WTC11 (cell line): ENCODE results near the gene TAS2R7. TPM values are rescaled to one million over a fixed set of nuclear protein-coding genes. Genes with fewer than 3 reads are reported as not detected.

Experiments
- ATAC-seq: fragments of 200-7000 bp; cut with Tn5 transposase; 2 replicates; pipeline ENCODE4 v1.10.0; 2021; ENCODE audit warnings: mild to moderate bottlenecking, moderate library complexity
- CTCF ChIA-PET: fragments of 300-600 bp; sonication (Branson Sonifier 250); formaldehyde crosslinking; loops from one replicate; lab custom pipeline; 2021; ENCODE audit warnings: antibody characterized with exemption; lab: Charles Lee
- POLR2A ChIA-PET: fragments of 350-600 bp; sonication (Branson Sonifier 250); formaldehyde crosslinking; loops from one replicate; lab custom pipeline; 2021; ENCODE audit warnings: antibody characterized with exemption; lab: Charles Lee
- DNase-seq: peaks from one replicate; pipeline ENCODE4 v3.0.0; 2021; ENCODE audit warnings: low spot score
- H3K27ac Mint-ChIP-seq: 2 replicates; pipeline ENCODE4 v1.8.0; 2021; ENCODE audit warnings: mixed read lengths
- H3K27me3 Mint-ChIP-seq: 2 replicates; pipeline ENCODE4 v1.8.0; 2021; ENCODE audit warnings: low read depth, mild to moderate bottlenecking, moderate library complexity, mixed read lengths
- H3K36me3 Mint-ChIP-seq: 2 replicates; pipeline ENCODE4 v1.8.0; 2021; ENCODE audit warnings: mixed read lengths
- H3K4me1 Mint-ChIP-seq: 2 replicates; pipeline ENCODE4 v1.8.0; 2022; ENCODE audit warnings: mixed read lengths
- H3K4me3 Mint-ChIP-seq: 2 replicates; pipeline ENCODE4 v1.8.0; 2021; ENCODE audit warnings: mild to moderate bottlenecking, moderate library complexity, mixed read lengths
- H3K9me3 Mint-ChIP-seq: 2 replicates; pipeline ENCODE4 v1.8.0; 2021; ENCODE audit warnings: mixed read lengths
- ARID4B ChIP-seq: sonication (generic); formaldehyde crosslinking; IDR thresholded peaks from 2 replicates; pipeline ENCODE4 v1.8.0; 2023; ENCODE audit warnings: missing genetic modification reagents, mild to moderate bottlenecking, borderline replicate concordance
- ATF1 ChIP-seq: sonication (generic); formaldehyde crosslinking; IDR thresholded peaks from 2 replicates; pipeline ENCODE4 v1.8.1; 2023; ENCODE audit warnings: mild to moderate bottlenecking, moderate library complexity, missing genetic modification reagents
- CREB1 ChIP-seq: sonication (generic); formaldehyde crosslinking; IDR thresholded peaks from 2 replicates; pipeline ENCODE4 v1.8.0; 2023; ENCODE audit warnings: mild to moderate bottlenecking, missing genetic modification reagents
- FOXJ3 ChIP-seq: sonication (generic); formaldehyde crosslinking; IDR thresholded peaks from 2 replicates; pipeline ENCODE4 v1.9.0; 2021; ENCODE audit warnings: missing genetic modification reagents, mild to moderate bottlenecking, borderline replicate concordance
- FOXK1 ChIP-seq: sonication (generic); formaldehyde crosslinking; IDR thresholded peaks from 2 replicates; pipeline ENCODE4 v1.8.0; 2022; ENCODE audit warnings: mild to moderate bottlenecking, moderate library complexity, missing genetic modification reagents
- FOXP1 ChIP-seq: sonication (generic); formaldehyde crosslinking; IDR thresholded peaks from 2 replicates; pipeline ENCODE4 v1.8.0; 2022; ENCODE audit warnings: missing genetic modification reagents, mild to moderate bottlenecking, moderate library complexity, borderline replicate concordance
- KAT7 ChIP-seq: sonication (generic); formaldehyde crosslinking; IDR thresholded peaks from 2 replicates; pipeline ENCODE4 v1.8.1; 2023; ENCODE audit warnings: missing genetic modification reagents, mild to moderate bottlenecking, borderline replicate concordance
- NR1H2 ChIP-seq: sonication (generic); formaldehyde crosslinking; IDR thresholded peaks from 2 replicates; pipeline ENCODE4 v1.9.0; 2021; ENCODE audit warnings: mild to moderate bottlenecking, moderate library complexity, missing genetic modification reagents
- NR2C2 ChIP-seq: sonication (generic); formaldehyde crosslinking; IDR thresholded peaks from 2 replicates; pipeline ENCODE4 v1.8.0; 2022; ENCODE audit warnings: mild to moderate bottlenecking, missing genetic modification reagents
- NR3C1 ChIP-seq: sonication (generic); formaldehyde crosslinking; conservative IDR thresholded peaks from 2 replicates; pipeline ENCODE4 v1.8.1; 2023; ENCODE audit warnings: low read depth, mild to moderate bottlenecking, missing genetic modification reagents
- PREB ChIP-seq: sonication (generic); formaldehyde crosslinking; IDR thresholded peaks from 2 replicates; pipeline ENCODE4 v1.8.1; 2022; ENCODE audit warnings: mild to moderate bottlenecking, missing genetic modification reagents, moderate library complexity, borderline replicate concordance
- SMAD4 ChIP-seq: sonication (generic); formaldehyde crosslinking; IDR thresholded peaks from 2 replicates; pipeline ENCODE4 v1.8.0; 2022; ENCODE audit warnings: mild to moderate bottlenecking, missing genetic modification reagents
- SP1 ChIP-seq: sonication (generic); formaldehyde crosslinking; conservative IDR thresholded peaks from 2 replicates; pipeline ENCODE4 v1.8.1; 2022; ENCODE audit warnings: missing genetic modification reagents
- TEAD1 ChIP-seq: sonication (generic); formaldehyde crosslinking; IDR thresholded peaks from 2 replicates; pipeline ENCODE4 v1.8.0; 2022; ENCODE audit warnings: mild to moderate bottlenecking, missing genetic modification reagents
- ZBTB21 ChIP-seq: sonication (generic); formaldehyde crosslinking; IDR thresholded peaks from 2 replicates; pipeline ENCODE4 v1.8.1; 2023; ENCODE audit warnings: mild to moderate bottlenecking, missing genetic modification reagents, borderline replicate concordance
- ZNF121 ChIP-seq: sonication (generic); formaldehyde crosslinking; IDR thresholded peaks from 2 replicates; pipeline ENCODE4 v1.8.0; 2023; ENCODE audit warnings: missing genetic modification reagents
- ZNF138 ChIP-seq: sonication (generic); formaldehyde crosslinking; conservative IDR thresholded peaks from 2 replicates; pipeline ENCODE4 v1.8.1; 2022; ENCODE audit warnings: mild to moderate bottlenecking, moderate library complexity, missing genetic modification reagents
- ZNF263 ChIP-seq: sonication (generic); formaldehyde crosslinking; IDR thresholded peaks from 2 replicates; pipeline ENCODE4 v1.8.1; 2022; ENCODE audit warnings: low read depth, mild to moderate bottlenecking, moderate library complexity, missing genetic modification reagents
- ZNF396 ChIP-seq: fragments of 250-450 bp; sonication (Bioruptor Pico); IDR thresholded peaks from 2 replicates; pipeline ENCODE4 v1.8.0; 2021; ENCODE audit warnings: mild to moderate bottlenecking, moderate library complexity, borderline replicate concordance
- ZNF512 ChIP-seq: sonication (generic); formaldehyde crosslinking; IDR thresholded peaks from 2 replicates; pipeline ENCODE4 v1.8.1; 2022; ENCODE audit warnings: missing genetic modification reagents, borderline replicate concordance
- ZNF532 ChIP-seq: fragments of 250-450 bp; sonication (Bioruptor Pico); IDR thresholded peaks from 2 replicates; pipeline ENCODE4 v1.9.0; 2021; ENCODE audit warnings: mild to moderate bottlenecking, borderline replicate concordance
- total RNA-seq: library from RNA; stranded (reverse); gene quantifications from 3 replicates; pipeline ENCODE4 v1.2.3, GENCODE V29; 2021
- TF ChIP-seq, protein P1 (sequence below): sonication (generic); formaldehyde crosslinking; IDR thresholded peaks from 2 replicates; pipeline ENCODE4 v1.8.1; 2023; ENCODE audit warnings: mild to moderate bottlenecking, moderate library complexity, missing genetic modification reagents
- TF ChIP-seq, protein P2 (sequence below): sonication (generic); formaldehyde crosslinking; conservative IDR thresholded peaks from 2 replicates; pipeline ENCODE4 v1.8.1; 2022; ENCODE audit warnings: mild to moderate bottlenecking, missing genetic modification reagents

The TAS2R7 gene
- total RNA-seq, 1 experiment from 2014 or later = not detected

DNA sequence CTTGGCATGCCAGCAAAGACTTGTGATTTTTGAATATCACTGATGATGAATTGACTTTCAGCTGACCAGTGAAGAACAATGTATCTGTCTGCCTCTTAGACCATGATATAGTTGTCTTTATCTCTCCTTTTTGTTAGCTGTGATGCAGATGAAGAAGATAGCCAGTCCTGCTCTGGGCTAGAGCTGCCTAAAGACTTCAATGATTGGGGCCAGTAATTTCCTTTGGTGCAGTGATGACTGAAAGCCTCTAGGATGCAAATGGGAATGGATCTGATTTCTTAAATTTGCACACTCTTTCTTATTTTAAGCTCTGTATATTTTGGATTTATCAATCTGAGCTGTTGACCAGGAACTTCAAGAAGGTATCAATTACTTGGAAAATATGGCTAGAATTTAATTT lies 7.6 kb upstream of the TAS2R7 start, which contains the start of gene TAS2R9 (continued):
- TF ChIP-seq SP1 (no peak), ZNF396 (CRISPR knock-in tag) (no peak), ZNF263 (CRISPR knock-in tag) (no peak), SMAD4 (CRISPR knock-in tag) (no peak), ATF1 (CRISPR knock-in tag) (no peak), ARID4B (no peak), NR2C2 (CRISPR knock-in tag) (no peak), FOXK1 (CRISPR knock-in tag) (no peak), CREB1 (no peak), ZNF532 (CRISPR knock-in tag) (no peak)
- TF ChIP-seq, protein P1, sequence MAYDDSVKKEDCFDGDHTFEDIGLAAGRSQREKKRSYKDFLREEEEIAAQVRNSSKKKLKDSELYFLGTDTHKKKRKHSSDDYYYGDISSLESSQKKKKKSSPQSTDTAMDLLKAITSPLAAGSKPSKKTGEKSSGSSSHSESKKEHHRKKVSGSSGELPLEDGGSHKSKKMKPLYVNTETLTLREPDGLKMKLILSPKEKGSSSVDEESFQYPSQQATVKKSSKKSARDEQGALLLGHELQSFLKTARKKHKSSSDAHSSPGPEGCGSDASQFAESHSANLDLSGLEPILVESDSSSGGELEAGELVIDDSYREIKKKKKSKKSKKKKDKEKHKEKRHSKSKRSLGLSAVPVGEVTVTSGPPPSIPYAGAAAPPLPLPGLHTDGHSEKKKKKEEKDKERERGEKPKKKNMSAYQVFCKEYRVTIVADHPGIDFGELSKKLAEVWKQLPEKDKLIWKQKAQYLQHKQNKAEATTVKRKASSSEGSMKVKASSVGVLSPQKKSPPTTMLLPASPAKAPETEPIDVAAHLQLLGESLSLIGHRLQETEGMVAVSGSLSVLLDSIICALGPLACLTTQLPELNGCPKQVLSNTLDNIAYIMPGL (CRISPR knock-in tag) = no peak
- TF ChIP-seq, protein P2, sequence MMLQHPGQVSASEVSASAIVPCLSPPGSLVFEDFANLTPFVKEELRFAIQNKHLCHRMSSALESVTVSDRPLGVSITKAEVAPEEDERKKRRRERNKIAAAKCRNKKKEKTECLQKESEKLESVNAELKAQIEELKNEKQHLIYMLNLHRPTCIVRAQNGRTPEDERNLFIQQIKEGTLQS (CRISPR knock-in tag) = no peak

- Mint-ChIP-seq H3K27ac (no peak within 1 kb of the TSS), H3K4me3 (no peak within 1 kb of the TSS), H3K4me1 (peaks cover 24% of the 10 kb centered on the region), H3K9me3 (no peaks in the 10 kb centered on the region), H3K27me3 (no peaks in the 10 kb centered on the region; the same call in 1 of the 2 replicates), H3K36me3 (no peaks in the 10 kb centered on the region)
- ChIA-PET CTCF (no interaction called here), POLR2A (no interaction called here)
- ATAC-seq (no peak), DNase-seq (no peak)
- TF ChIP-seq NR1H2 (CRISPR knock-in tag) = no peak
- no peak for TF ChIP-seq NR3C1 (CRISPR knock-in tag)
- no peak for TF ChIP-seq PREB (CRISPR knock-in tag)
- TF ChIP-seq FOXP1 (CRISPR knock-in tag) = no peak
- no peak for TF ChIP-seq KAT7 (CRISPR knock-in tag)
- TF ChIP-seq ZNF396 (CRISPR knock-in tag) = no peak
- TF ChIP-seq ZNF121 = no peak
- no peak for TF ChIP-seq ZNF512 (CRISPR knock-in tag)
- no peak for TF ChIP-seq TEAD1 (CRISPR knock-in tag)
- TF ChIP-seq SMAD4 (CRISPR knock-in tag) = no peak
- no peak for TF ChIP-seq FOXJ3
- no peak for TF ChIP-seq ZNF138
- TF ChIP-seq, protein P2 (CRISPR knock-in tag) = no peak
- TF ChIP-seq ZBTB21 (CRISPR knock-in tag) = no peak
Measured at GRCh38 chr12:10807186-10807585, 4.8 kb upstream of the TAS2R7 start, which contains the start of gene TAS2R8. Gene TAS2R8, minus strand, starts transcription at chr12:10807286. Its CDS starts 306 bp downstream, at chr12:10806980.
